HCT116 (cell line): ENCODE data around the gene TARBP2. TPM values are rescaled to one million over a fixed set of nuclear protein-coding genes. Genes with fewer than 3 reads are reported as not detected.
A peak's percentile ranks its signal among the peaks of the same experiment; 100 is the strongest.

ENCODE experiments used
- ATAC-seq: fragments of 200-7000 bp; cut with Tn5 transposase; 2 replicates; pipeline ENCODE4 v1.9.1; 2020; ENCODE audit warnings: mild to moderate bottlenecking, moderate library complexity
- BruUV-seq: library from RNA; stranded (reverse); fragments of 400-500 nt; replicated peaks from 2 replicates; lab custom pipeline; 2021; lab: Mats Ljungman, UMichigan
- CTCF ChIA-PET: fragments of 300-600 bp; sonication (Branson Sonifier 250); formaldehyde crosslinking; loops from one replicate; lab custom pipeline; 2021; ENCODE audit warnings: antibody characterized with exemption; lab: Charles Lee
- POLR2A ChIA-PET: fragments of 300-600, 350-600 bp; sonication (Branson Sonifier 250); formaldehyde crosslinking; loops from one replicate; lab custom pipeline; 2021; ENCODE audit warnings: antibody characterized with exemption; lab: Charles Lee
- RAD21 ChIA-PET, 2 experiments: fragments of 300-600 bp; sonication (Branson Sonifier 250); formaldehyde crosslinking; loops; one replicate each; lab custom pipeline; 2023; ENCODE audit warnings: low total read pairs in 2 of 2; ENCODE audit not compliant: uncharacterized antibody in 2 of 2, unreplicated experiment in 2 of 2, low non-redundant PET in 1 of 2; lab: Charles Lee
- DNase-seq: peaks from one replicate; pipeline ENCODE4 v3.0.0-alpha.2; 2010; ENCODE audit warnings: low read depth, low spot score
- H2AFZ ChIP-seq: fragments of 200-600 bp; shearing (Covaris generic), sonication (generic); 2 replicates; pipeline ENCODE4 v1.6.1; 2017; ENCODE audit warnings: low read depth, mixed run types, mixed read lengths, antibody characterized with exemption, low read length; ENCODE audit not compliant: poor library complexity, severe bottlenecking
- H3K27ac ChIP-seq: 2 replicates; pipeline ENCODE4 v1.5.1; 2012; ENCODE audit warnings: low read depth, low read length
- H3K27me3 ChIP-seq: fragments of 200-600 bp; sonication (generic); 2 replicates; pipeline ENCODE4 v1.6.1; 2016; ENCODE audit warnings: mixed run types, low read length, mixed read lengths; ENCODE audit not compliant: insufficient read depth
- H3K36me3 ChIP-seq, 2 experiments: fragments of 200-500 bp in 1 of 2; fragments of 200-600 bp in 1 of 2; sonication (Bioruptor generic) in 1 of 2; sonication (generic) in 1 of 2; 2 replicates each; pipeline versions ENCODE4 v1.5.1 to v1.6.1; 2014 to 2016; ENCODE audit warnings: low read length in 2 of 2, inconsistent platforms in 1 of 2, mixed read lengths in 1 of 2, mixed run types in 1 of 2; ENCODE audit not compliant: insufficient read depth in 2 of 2, control insufficient read depth in 1 of 2
- H3K4me1 ChIP-seq, 2 experiments: fragments of 200-600 bp in 1 of 2; sonication (generic) in 1 of 2; 2 replicates each; pipeline versions ENCODE4 v1.5.1 to v1.6.1; 2012 to 2017; ENCODE audit warnings: low read length in 2 of 2, inconsistent platforms in 1 of 2, mild to moderate bottlenecking in 1 of 2, mixed read lengths in 1 of 2, mixed run types in 1 of 2, moderate library complexity in 1 of 2; ENCODE audit not compliant: insufficient read depth in 2 of 2, control insufficient read depth in 1 of 2
- H3K4me2 ChIP-seq: fragments of 200-600 bp; sonication (generic); 2 replicates; pipeline ENCODE4 v1.6.1; 2017; ENCODE audit warnings: mixed run types, low read length, mixed read lengths
- H3K4me3 ChIP-seq, 2 experiments: fragments of 200-600 bp in 1 of 2; sonication (generic) in 1 of 2; replicated peaks in 1 of 2; 2 replicates each; pipeline ENCODE4 v1.5.1; 2011 to 2016; ENCODE audit warnings: low read length in 2 of 2, control low read depth in 1 of 2, low read depth in 1 of 2, mild to moderate bottlenecking in 1 of 2, mixed read lengths in 1 of 2, mixed run types in 1 of 2
- H3K79me2 ChIP-seq: fragments of 200-600 bp; sonication (generic); 2 replicates; pipeline ENCODE4 v1.6.1; 2017; ENCODE audit warnings: mild to moderate bottlenecking, mixed run types, low read length, moderate library complexity, mixed read lengths; ENCODE audit not compliant: insufficient read depth
- H3K9ac ChIP-seq: fragments of 200-600 bp; sonication (generic); 2 replicates; pipeline ENCODE4 v1.6.1; 2016; ENCODE audit warnings: low read length, mixed read lengths
- H3K9me2 ChIP-seq: fragments of 200-600 bp; sonication (generic), shearing (Covaris generic); 2 replicates; pipeline ENCODE4 v1.6.1; 2017; ENCODE audit warnings: mixed run types, mild to moderate bottlenecking, moderate library complexity; ENCODE audit not compliant: insufficient read depth
- H3K9me3 ChIP-seq, 2 experiments: fragments of 200-500 bp in 1 of 2; fragments of 200-600 bp in 1 of 2; sonication (Bioruptor generic) in 1 of 2; sonication (generic) in 1 of 2; 2 replicates each; pipeline ENCODE4 v1.6.1; 2014 to 2017; ENCODE audit warnings: low read length in 2 of 2, mixed read lengths in 2 of 2, inconsistent platforms in 1 of 2, low read depth in 1 of 2, mild to moderate bottlenecking in 1 of 2, mixed run types in 1 of 2, moderate library complexity in 1 of 2; ENCODE audit not compliant: control insufficient read depth in 1 of 2, insufficient read depth in 1 of 2
- H4K20me1 ChIP-seq: fragments of 200-600 bp; sonication (generic), shearing (Covaris generic); 2 replicates; pipeline ENCODE4 v1.6.1; 2017; ENCODE audit warnings: mixed run types, mild to moderate bottlenecking, moderate library complexity; ENCODE audit not compliant: insufficient read depth
- CTCF ChIP-seq, 3 experiments: fragments of 200-600 bp in 1 of 3; sonication (generic) in 1 of 3; IDR thresholded peaks in 2 of 3; conservative IDR thresholded peaks in 1 of 3; 2 replicates each; pipeline ENCODE4 v1.5.1; 2012 to 2017; ENCODE audit warnings: low read depth in 2 of 3, low read length in 2 of 3, antibody characterized with exemption in 1 of 3, borderline replicate concordance in 1 of 3, control low read depth in 1 of 3, mild to moderate bottlenecking in 1 of 3, mixed read lengths in 1 of 3, mixed run types in 1 of 3, moderate library complexity in 1 of 3; ENCODE audit not compliant: insufficient read depth in 1 of 3
- RAD21 ChIP-seq: IDR thresholded peaks from 2 replicates; pipeline ENCODE4 v1.6.1; 2012; ENCODE audit warnings: low read depth, mild to moderate bottlenecking
- REST ChIP-seq: IDR thresholded peaks from 2 replicates; pipeline ENCODE4 v1.6.1; 2012; ENCODE audit warnings: low read depth
- SP1 ChIP-seq: IDR thresholded peaks from 2 replicates; pipeline ENCODE4 v1.6.1; 2012; ENCODE audit warnings: low read depth
- intact Hi-C: fragments of 100-400 bp; cut with micrococcal nuclease; formaldehyde crosslinking; loops from 2 replicates; pipeline ENCODE4 v1.10.0; 2022
- total RNA-seq: library from RNA; stranded (reverse); gene quantifications from one replicate; pipeline ENCODE4 v1.2.1, GENCODE V29; 2021; ENCODE audit not compliant: unreplicated experiment

The TARBP2 gene
- total RNA-seq, 1 experiment from 2014 or later = 40.1 TPM

GRCh38 chr12:53476769-53477209 lies 24.3 kb upstream of the TARBP2 start:
- H4K20me1 ChIP-seq = peaks cover 66% of the 10 kb centered on the region
- H3K4me1 ChIP-seq = peaks cover 0 to 32% of the 10 kb centered on the region in 2 experiments; a peak in 2 of 4 replicates
- POLR2A ChIA-PET = interaction anchor here (0.6 to 1.1 kb wide), 3 partner anchors 12 to 124 kb away, joined by 3 to 4 read pairs (median 4); partner anchors contain the start of gene TARBP2
- CTCF ChIA-PET = interaction anchor here (0.8 to 2.6 kb wide), 8 partner anchors 18 to 155 kb away, joined by 3 to 19 read pairs (median 4); partner anchors contain the start of genes AAAS and TARBP2
- DNase-seq = no peak
- H3K4me2 ChIP-seq = no peak overlapping the region
- intact Hi-C loops = no loop called here
- H3K4me3 ChIP-seq = no peak overlapping the region
- H3K27me3 ChIP-seq = no peaks in the 10 kb centered on the region
- RAD21 ChIA-PET = interaction anchor here in 1 of 2 experiments (0.6 to 1.3 kb wide), 2 partner anchors 32 to 46 kb away, joined by 4 to 5 read pairs; no protein-coding TSS in a partner anchor
- peaks cover 82 to 90% of the 10 kb centered on the region in 2 experiments for H3K36me3 ChIP-seq
- peak; percentile 67 for ATAC-seq
- H3K9ac ChIP-seq = no peak overlapping the region
- BruUV-seq = no TSS peak
- no peak overlapping the region for H2AFZ ChIP-seq
- TF ChIP-seq SP1 = no peak
- TF ChIP-seq CTCF (IDR thresholded peaks at IDR 0.05 in 2 of 3, conservative IDR thresholded peaks at IDR 0.05 in 1 of 3; ENCODE audit: borderline replicate concordance in 1 of 3, insufficient read depth in 1 of 3, low read depth in 2 of 3, low read length in 2 of 3) = peak; percentile 25 to 53 (median 39); a peak in 5 of 6 replicates
- 0 out of 2 replicates have a peak, but pooled peaks have one; percentile 28 for TF ChIP-seq RAD21
- no peak for TF ChIP-seq REST
- H3K9me3 ChIP-seq = no peaks in the 10 kb centered on the region
- H3K27ac ChIP-seq = 0 out of 2 replicates have a peak overlapping the region, but pooled peaks have one; percentile 5
- no peaks in the 10 kb centered on the region for H3K9me2 ChIP-seq
- H3K79me2 ChIP-seq = peaks cover 87% of the 10 kb centered on the region
